Vagina (tissue), 2 donors: ENCODE results near the gene KCNMB2. TPM values are rescaled to one million over a fixed set of nuclear protein-coding genes. Genes with fewer than 3 reads are reported as not detected.

Source experiments
- DNase-seq, 2 donors: peaks; one replicate each; pipeline ENCODE4 v3.0.0-alpha.2; 2017; ENCODE audit errors: extremely low spot score in 2 of 2
- H3K27ac ChIP-seq: fragments of 200-600 bp; sonication (generic); one replicate; pipeline ENCODE4 v1.5.1; 2019
- H3K27me3 ChIP-seq: fragments of 200-600 bp; sonication (generic); one replicate; pipeline ENCODE4 v1.5.1; 2019
- H3K36me3 ChIP-seq, 2 donors: fragments of 200-600 bp; sonication (generic); one replicate each; pipeline ENCODE4 v1.5.1; 2017 to 2019
- H3K4me1 ChIP-seq: fragments of 200-600 bp; sonication (generic); one replicate; pipeline ENCODE4 v1.5.1; 2019
- H3K4me3 ChIP-seq, 2 donors: fragments of 200-600 bp; sonication (generic); 1 replicate in 1 of 2; 2 replicates in 1 of 2; pipeline ENCODE4 v1.5.1; 2016 to 2019
- H3K9me3 ChIP-seq: fragments of 200-600 bp; sonication (generic); one replicate; pipeline ENCODE4 v1.5.1; 2019
- POLR2A ChIP-seq, 2 donors: fragments of 450-650 bp; IDR thresholded peaks; one replicate each; pipeline ENCODE4 v1.6.1; 2017; ENCODE audit warnings: antibody characterized with exemption in 2 of 2, mild to moderate bottlenecking in 2 of 2, moderate library complexity in 2 of 2
- POLR2AphosphoS5 ChIP-seq, 2 donors: sonication (generic); formaldehyde crosslinking; IDR thresholded peaks; one replicate each; pipeline ENCODE4 v1.9.0; 2017; ENCODE audit warnings: antibody characterized with exemption in 2 of 2, mild to moderate bottlenecking in 2 of 2, low read depth in 1 of 2; ENCODE audit not compliant: insufficient read depth in 1 of 2
- intact Hi-C: fragments of 100-400 bp; cut with DNase I; formaldehyde crosslinking; loops from one replicate; pipeline ENCODE4 v1.15.1; 2023
- total RNA-seq: library from RNA; depleted of rRNA; stranded (reverse); fragments of >200 nt; gene quantifications from one replicate; pipeline ENCODE4 v1.2.3, GENCODE V29; 2016
- TF ChIP-seq, protein P1 (sequence below), 3 experiments: fragments of 450-650 bp in 2 of 3; fragments of 200-600 bp in 1 of 3; sonication (generic) in 1 of 3; IDR thresholded peaks; one replicate each; pipeline ENCODE4 v1.5.1; 2017 to 2019; ENCODE audit warnings: antibody characterized with exemption in 3 of 3, mild to moderate bottlenecking in 2 of 3, moderate library complexity in 2 of 3

KCNMB2 gene
- total RNA-seq, 1 donor from 2014 or later = 1.5 TPM

DNA sequence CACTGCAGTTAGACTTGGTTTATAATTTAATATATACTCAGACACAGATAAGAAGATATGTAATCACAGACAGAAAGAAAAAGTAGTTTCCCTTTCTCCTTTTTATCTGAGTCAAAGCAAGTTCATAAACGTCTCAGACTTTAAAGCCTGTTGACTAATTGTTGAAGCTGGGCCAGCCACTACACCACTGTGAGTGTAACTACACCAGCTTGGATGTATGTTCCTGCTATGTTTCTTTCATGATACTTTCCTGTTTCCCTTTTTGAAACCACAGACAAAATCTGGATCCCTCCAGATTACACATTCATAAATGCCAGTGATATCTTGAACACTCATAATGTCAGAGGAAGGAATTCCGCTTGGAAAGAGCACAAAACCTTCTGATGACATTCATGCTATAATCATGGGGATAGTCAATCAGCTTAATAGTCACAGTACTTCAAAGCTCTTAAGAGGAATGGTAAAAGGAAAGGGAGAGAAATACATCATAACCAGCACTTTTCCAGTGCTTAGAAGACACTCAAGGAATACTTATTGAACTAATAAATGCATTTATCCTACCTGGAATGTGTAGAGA is 32.0 kb downstream of the KCNMB2 start:
- Histone ChIP-seq H3K4me1 (peaks cover 2% of the 10 kb centered on the region), H3K27ac (no peak overlapping the region), H3K4me3 (no peak overlapping the region), H3K36me3 (no peaks in the 10 kb centered on the region), H3K27me3 (no peaks in the 10 kb centered on the region), H3K9me3 (no peaks in the 10 kb centered on the region)
- DNase-seq = no peak
- TF ChIP-seq POLR2AphosphoS5 (IDR thresholded peaks at IDR 0.05; ENCODE audit: insufficient read depth in 1 of 2, low read depth in 1 of 2) (no peak), POLR2A (IDR thresholded peaks at IDR 0.05) (no peak)
- TF ChIP-seq, protein P1, sequence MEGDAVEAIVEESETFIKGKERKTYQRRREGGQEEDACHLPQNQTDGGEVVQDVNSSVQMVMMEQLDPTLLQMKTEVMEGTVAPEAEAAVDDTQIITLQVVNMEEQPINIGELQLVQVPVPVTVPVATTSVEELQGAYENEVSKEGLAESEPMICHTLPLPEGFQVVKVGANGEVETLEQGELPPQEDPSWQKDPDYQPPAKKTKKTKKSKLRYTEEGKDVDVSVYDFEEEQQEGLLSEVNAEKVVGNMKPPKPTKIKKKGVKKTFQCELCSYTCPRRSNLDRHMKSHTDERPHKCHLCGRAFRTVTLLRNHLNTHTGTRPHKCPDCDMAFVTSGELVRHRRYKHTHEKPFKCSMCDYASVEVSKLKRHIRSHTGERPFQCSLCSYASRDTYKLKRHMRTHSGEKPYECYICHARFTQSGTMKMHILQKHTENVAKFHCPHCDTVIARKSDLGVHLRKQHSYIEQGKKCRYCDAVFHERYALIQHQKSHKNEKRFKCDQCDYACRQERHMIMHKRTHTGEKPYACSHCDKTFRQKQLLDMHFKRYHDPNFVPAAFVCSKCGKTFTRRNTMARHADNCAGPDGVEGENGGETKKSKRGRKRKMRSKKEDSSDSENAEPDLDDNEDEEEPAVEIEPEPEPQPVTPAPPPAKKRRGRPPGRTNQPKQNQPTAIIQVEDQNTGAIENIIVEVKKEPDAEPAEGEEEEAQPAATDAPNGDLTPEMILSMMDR (IDR thresholded peaks at IDR 0.05) = no peak
- intact Hi-C loops = no loop called here

- H3K4me1 ChIP-seq = no peaks in the 10 kb centered on the region
- DNase-seq = no peak
- no peak overlapping the region for H3K27ac ChIP-seq
- H3K9me3 ChIP-seq = no peaks in the 10 kb centered on the region
- H3K36me3 ChIP-seq = no peaks in the 10 kb centered on the region
- no peaks in the 10 kb centered on the region for H3K27me3 ChIP-seq
- intact Hi-C loops = no loop called here
- TF ChIP-seq POLR2AphosphoS5 (IDR thresholded peaks at IDR 0.05; ENCODE audit: insufficient read depth in 1 of 2, low read depth in 1 of 2) = no peak
- TF ChIP-seq POLR2A (IDR thresholded peaks at IDR 0.05) = no peak
- TF ChIP-seq, protein P1 (IDR thresholded peaks at IDR 0.05) = no peak
- H3K4me3 ChIP-seq = no peak overlapping the region
These were observed 32.7 kb downstream of the KCNMB2 start for GRCh38 chr3:178568911-178569310.

GRCh38 chr3:178569826-178570225 is 33.6 kb downstream of the KCNMB2 start:
- no peak overlapping the region for H3K27ac ChIP-seq
- DNase-seq = no peak
- no peak overlapping the region for H3K4me3 ChIP-seq
- H3K9me3 ChIP-seq = no peaks in the 10 kb centered on the region
- no peaks in the 10 kb centered on the region for H3K36me3 ChIP-seq
- no peaks in the 10 kb centered on the region for H3K27me3 ChIP-seq
- no peak for TF ChIP-seq POLR2AphosphoS5 (IDR thresholded peaks at IDR 0.05; ENCODE audit: insufficient read depth in 1 of 2, low read depth in 1 of 2)
- TF ChIP-seq POLR2A (IDR thresholded peaks at IDR 0.05) = no peak
- TF ChIP-seq, protein P1 (IDR thresholded peaks at IDR 0.05) = no peak
- intact Hi-C loops = no loop called here
- H3K4me1 ChIP-seq = no peaks in the 10 kb centered on the region

GRCh38 chr3:178583963-178584575 is 47.8 kb downstream of the KCNMB2 start:
- Histone ChIP-seq H3K36me3 (no peaks in the 10 kb centered on the region), H3K27ac (no peak overlapping the region), H3K27me3 (no peaks in the 10 kb centered on the region), H3K9me3 (no peaks in the 10 kb centered on the region), H3K4me1 (peaks cover 17% of the 10 kb centered on the region), H3K4me3 (no peak overlapping the region)
- intact Hi-C loops = no loop called here
- TF ChIP-seq POLR2AphosphoS5 (IDR thresholded peaks at IDR 0.05; ENCODE audit: insufficient read depth in 1 of 2, low read depth in 1 of 2) (no peak), POLR2A (IDR thresholded peaks at IDR 0.05) (no peak)
- TF ChIP-seq, protein P1 (IDR thresholded peaks at IDR 0.05) = no peak
- DNase-seq = no peak

GRCh38 chr3:178584722-178585380 is 48.6 kb downstream of the KCNMB2 start:
- H3K4me1 ChIP-seq = peaks cover 17% of the 10 kb centered on the region
- no peak overlapping the region for H3K4me3 ChIP-seq
- TF ChIP-seq POLR2AphosphoS5 (IDR thresholded peaks at IDR 0.05; ENCODE audit: insufficient read depth in 1 of 2, low read depth in 1 of 2) = no peak
- TF ChIP-seq POLR2A (IDR thresholded peaks at IDR 0.05) = no peak
- TF ChIP-seq, protein P1 (IDR thresholded peaks at IDR 0.05) = no peak
- H3K36me3 ChIP-seq = no peaks in the 10 kb centered on the region
- no peak overlapping the region for H3K27ac ChIP-seq
- H3K9me3 ChIP-seq = no peaks in the 10 kb centered on the region
- intact Hi-C loops = no loop called here
- H3K27me3 ChIP-seq = no peaks in the 10 kb centered on the region
- no peak for DNase-seq
